Measurements from ENCODE around the gene C1orf105.

Gene C1orf105

GRCh38 chr1:172400722-172401105 lies 19.8 kb upstream of the C1orf105 start:
- FAIRE-seq = no peak
- DNase-seq (ENCODE audit: insufficient read length, low spot score) = no peak
- TF ChIP-seq CTCF (IDR thresholded peaks at IDR 0.05; ENCODE audit: insufficient read depth, missing control alignments) = no peak

GRCh38 chr1:172401477-172401876 lies 19.0 kb upstream of the C1orf105 start:
- TF ChIP-seq CTCF (IDR thresholded peaks at IDR 0.05; ENCODE audit: insufficient read depth, missing control alignments) = no peak
- FAIRE-seq (no peak), DNase-seq (ENCODE audit: insufficient read length, low spot score) (no peak)

DNA sequence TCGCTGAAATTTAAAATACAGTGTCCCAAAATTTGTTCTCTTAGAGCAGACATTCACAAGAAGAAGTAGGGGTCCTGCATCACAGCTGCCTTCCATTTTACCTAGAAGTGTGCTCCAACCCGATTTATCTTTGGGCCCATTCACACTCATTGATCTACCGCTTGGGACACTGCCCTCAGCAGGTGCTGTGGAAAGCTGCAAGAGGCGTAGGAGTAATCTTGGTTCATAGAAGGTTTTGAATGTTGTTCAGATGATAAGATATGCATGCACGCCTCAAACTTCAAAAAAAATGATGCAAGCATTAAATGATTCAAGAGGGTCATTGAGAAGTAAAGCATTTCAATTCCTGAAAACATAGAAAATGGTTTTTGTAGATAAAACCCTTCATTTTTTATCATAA lies 18.6 kb upstream of the C1orf105 start:
- FAIRE-seq (no peak), DNase-seq (ENCODE audit: insufficient read length, low spot score) (no peak)
- TF ChIP-seq CTCF (IDR thresholded peaks at IDR 0.05; ENCODE audit: insufficient read depth, missing control alignments) = peak; percentile 7

GRCh38 chr1:172402878-172403569 lies 17.5 kb upstream of the C1orf105 start:
- DNase-seq (ENCODE audit: insufficient read length, low spot score) (no peak), FAIRE-seq (no peak)
- TF ChIP-seq CTCF (IDR thresholded peaks at IDR 0.05; ENCODE audit: insufficient read depth, missing control alignments) = no peak

DNA sequence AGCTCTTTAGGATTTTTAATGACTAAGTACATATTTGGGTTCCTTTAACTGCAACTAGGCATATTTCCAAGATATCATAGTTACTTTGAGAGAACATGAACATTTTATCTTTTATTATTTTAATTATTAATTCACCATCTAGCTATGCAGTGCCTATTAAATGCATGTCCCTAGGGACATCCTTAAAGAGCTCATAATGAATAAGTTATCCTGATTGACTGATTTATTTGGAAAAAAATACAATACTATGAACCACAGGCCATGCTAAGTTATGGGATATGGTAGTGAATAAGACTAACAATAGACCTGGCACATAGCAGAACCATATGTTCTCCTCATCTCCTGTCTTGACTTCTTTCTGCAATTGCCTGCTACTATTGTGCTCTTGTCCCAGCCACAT lies 16.4 kb upstream of the C1orf105 start:
- peak; percentile 56 for FAIRE-seq
- no peak for DNase-seq (ENCODE audit: insufficient read length, low spot score)
- no peak for TF ChIP-seq CTCF (IDR thresholded peaks at IDR 0.05; ENCODE audit: insufficient read depth, missing control alignments)

DNA sequence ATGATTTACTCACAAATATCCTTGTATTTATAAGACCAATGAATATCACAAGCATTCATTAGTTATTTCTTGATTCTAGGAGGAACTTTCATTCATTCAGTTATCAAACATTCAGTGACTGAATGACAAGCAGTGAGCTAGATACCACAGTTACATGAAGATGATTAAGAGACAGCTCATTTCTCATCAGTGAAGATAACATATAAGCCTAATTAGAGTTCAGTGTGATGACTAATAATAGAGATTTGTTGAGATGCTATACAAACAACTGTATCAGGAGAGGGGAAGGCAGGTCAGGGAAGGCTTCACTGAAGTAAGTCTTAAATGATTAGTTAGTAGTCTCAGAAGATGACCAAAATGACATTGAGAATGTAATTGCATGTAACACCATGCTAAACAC lies 14.6 kb upstream of the C1orf105 start:
- TF ChIP-seq CTCF (IDR thresholded peaks at IDR 0.05; ENCODE audit: insufficient read depth, missing control alignments) = no peak
- DNase-seq (ENCODE audit: insufficient read length, low spot score) (no peak), FAIRE-seq (peak; percentile 73)

DNA sequence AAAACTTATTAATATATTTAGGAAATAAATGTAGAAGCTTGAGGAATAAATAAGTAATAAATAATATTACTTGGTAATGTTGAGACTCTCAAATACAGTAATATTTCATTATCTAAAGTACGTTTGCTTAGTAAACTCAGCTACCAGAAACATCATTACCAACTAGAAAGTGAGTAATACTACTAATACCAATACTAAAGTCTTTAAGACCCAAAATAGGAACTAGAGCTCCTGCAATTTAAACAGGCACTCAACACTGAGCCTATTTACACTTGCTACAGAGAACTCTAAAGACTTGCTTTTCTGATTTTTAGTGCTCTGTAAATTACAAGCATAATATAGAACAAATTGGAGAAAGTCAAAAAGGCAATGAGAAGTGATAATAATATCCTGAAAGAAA lies 13.5 kb upstream of the C1orf105 start:
- FAIRE-seq (no peak), DNase-seq (ENCODE audit: insufficient read length, low spot score) (no peak)
- no peak for TF ChIP-seq CTCF (IDR thresholded peaks at IDR 0.05; ENCODE audit: insufficient read depth, missing control alignments)

Measured in D721Med (cell line).